HepG2 (cell line): Measurements from ENCODE around the gene AGFG1. TPM values are rescaled to one million over a fixed set of nuclear protein-coding genes. Genes with fewer than 3 reads are reported as not detected.
A peak's percentile ranks its signal among the peaks of the same experiment; 100 is the strongest.

Source experiments
- CEBPB ChIP-seq: IDR thresholded peaks from 2 replicates; pipeline ENCODE4 v1.6.1; 2011; ENCODE audit warnings: low read depth, low read length, improper control_type of control experiment, borderline replicate concordance
- CEBPG ChIP-seq: IDR thresholded peaks from 2 replicates; pipeline ENCODE4 v1.6.1; 2016
- FOXA3 ChIP-seq: IDR thresholded peaks from 2 replicates; pipeline ENCODE4 v1.6.1; 2016; ENCODE audit warnings: missing genetic modification reagents, missing compliant biosample characterization
- HNF4G ChIP-seq, 2 experiments: sonication (generic) in 1 of 2; formaldehyde crosslinking in 1 of 2; IDR thresholded peaks; 2 replicates each; pipeline versions ENCODE4 v1.4.0 to v1.6.1; 2011 to 2020; ENCODE audit warnings: borderline replicate concordance in 2 of 2, low read depth in 2 of 2, mild to moderate bottlenecking in 2 of 2, low read length in 1 of 2, missing genetic modification reagents in 1 of 2, moderate library complexity in 1 of 2
- SP1 ChIP-seq, 2 experiments: fragments of 450-650 bp in 1 of 2; sonication (generic) in 1 of 2; formaldehyde crosslinking in 1 of 2; IDR thresholded peaks; 2 replicates each; pipeline versions ENCODE4 v1.4.0 to v1.6.1; 2016 to 2020; ENCODE audit warnings: missing genetic modification reagents in 1 of 2
- TBP ChIP-seq: sonication (generic); formaldehyde crosslinking; IDR thresholded peaks from 2 replicates; pipeline ENCODE4 v1.5.0; 2020; ENCODE audit warnings: missing genetic modification reagents
- ZNF543 ChIP-seq: sonication (generic); formaldehyde crosslinking; IDR thresholded peaks from 2 replicates; pipeline ENCODE4 v1.4.0; 2020; ENCODE audit warnings: mild to moderate bottlenecking, missing genetic modification reagents
- polyA plus RNA-seq, 8 experiments: library from polyadenylated mRNA; depleted of rRNA in 3 of 8; stranded (reverse) in 7 of 8; unstranded in 1 of 8; fragments of >200 nt; fragmentation: Illumina TruSeq in 4 of 8; extraction: Trizol in 4 of 8; gene quantifications; 2 replicates each; pipeline versions ENCODE4 v1.2.1 to v1.2.3, GENCODE V29; 2011 to 2016; ENCODE audit warnings: low read depth in 4 of 8, missing spikeins in 1 of 8, mixed read lengths in 1 of 8; ENCODE audit not compliant: insufficient read depth in 1 of 8
- total RNA-seq, 5 experiments: library from RNA; depleted of rRNA; stranded (reverse); fragments of >200 nt; fragmentation: Illumina TruSeq; extraction: Trizol; gene quantifications; 2 replicates each; pipeline ENCODE4 v1.2.3, GENCODE V29; 2016; ENCODE audit warnings: low read depth in 1 of 5
- TF ChIP-seq, protein P1 (sequence below): sonication (generic); formaldehyde crosslinking; IDR thresholded peaks from 2 replicates; pipeline ENCODE4 v1.8.0; 2022; ENCODE audit warnings: mild to moderate bottlenecking, missing genetic modification reagents, borderline replicate concordance
- TF ChIP-seq, protein P2 (sequence below): sonication (generic); formaldehyde crosslinking; IDR thresholded peaks from 2 replicates; pipeline ENCODE4 v1.5.0; 2020; ENCODE audit warnings: missing genetic modification reagents, mild to moderate bottlenecking, borderline replicate concordance
- TF ChIP-seq, protein P3 (sequence below): sonication (generic); formaldehyde crosslinking; IDR thresholded peaks from 2 replicates; pipeline ENCODE4 v1.5.1; 2020; ENCODE audit warnings: mild to moderate bottlenecking, missing genetic modification reagents
- TF ChIP-seq, protein P4 (sequence below): sonication (generic); formaldehyde crosslinking; IDR thresholded peaks from 2 replicates; pipeline ENCODE4 v1.4.0; 2020; ENCODE audit warnings: missing genetic modification reagents
- TF ChIP-seq, protein P5 (sequence below): IDR thresholded peaks from 2 replicates; pipeline ENCODE4 v1.6.1; 2016
- TF ChIP-seq, protein P6 (sequence below): sonication (generic); formaldehyde crosslinking; IDR thresholded peaks from 2 replicates; pipeline ENCODE4 v1.4.0; 2020; ENCODE audit warnings: missing genetic modification reagents, borderline replicate concordance
- TF ChIP-seq, protein P7 (sequence below): sonication (generic); formaldehyde crosslinking; IDR thresholded peaks from 2 replicates; pipeline ENCODE4 v1.4.0; 2020; ENCODE audit warnings: mild to moderate bottlenecking, missing genetic modification reagents

AGFG1 gene
- total and polyA plus RNA-seq, 2 of the 13 experiments (the other 11 are each of a cell fraction or from before 2014, with no cell fraction given): 145 to 168 TPM

DNA sequence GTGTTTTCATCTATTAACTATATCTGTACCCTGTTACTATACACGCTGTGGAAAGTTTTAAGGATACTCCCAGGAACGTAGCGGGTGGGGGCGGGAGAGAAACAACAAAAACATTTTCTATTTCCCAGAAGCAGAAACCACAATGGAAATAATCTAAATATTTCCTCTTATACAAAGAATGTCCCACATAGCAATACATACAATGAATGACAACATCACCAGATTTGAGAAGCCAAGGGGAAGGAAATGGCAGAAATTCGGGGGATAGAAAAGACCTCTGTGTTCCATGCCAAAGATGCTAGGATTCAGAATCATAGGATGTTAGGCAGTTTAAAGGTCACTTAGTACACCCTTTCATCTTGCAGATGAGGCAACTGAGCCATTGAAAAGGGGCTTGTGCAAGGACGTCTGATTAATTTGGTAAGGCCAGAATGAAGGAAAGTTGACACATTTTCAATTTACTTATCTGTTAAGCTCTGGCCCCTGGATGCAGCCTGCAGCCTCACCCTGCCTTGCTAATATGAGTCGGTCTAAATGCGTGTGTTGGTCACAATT is 43.1 kb upstream of the AGFG1 start (continued):
- TF ChIP-seq FOXA3 (CRISPR knock-in tag): no peak
- TF ChIP-seq, protein P1, sequence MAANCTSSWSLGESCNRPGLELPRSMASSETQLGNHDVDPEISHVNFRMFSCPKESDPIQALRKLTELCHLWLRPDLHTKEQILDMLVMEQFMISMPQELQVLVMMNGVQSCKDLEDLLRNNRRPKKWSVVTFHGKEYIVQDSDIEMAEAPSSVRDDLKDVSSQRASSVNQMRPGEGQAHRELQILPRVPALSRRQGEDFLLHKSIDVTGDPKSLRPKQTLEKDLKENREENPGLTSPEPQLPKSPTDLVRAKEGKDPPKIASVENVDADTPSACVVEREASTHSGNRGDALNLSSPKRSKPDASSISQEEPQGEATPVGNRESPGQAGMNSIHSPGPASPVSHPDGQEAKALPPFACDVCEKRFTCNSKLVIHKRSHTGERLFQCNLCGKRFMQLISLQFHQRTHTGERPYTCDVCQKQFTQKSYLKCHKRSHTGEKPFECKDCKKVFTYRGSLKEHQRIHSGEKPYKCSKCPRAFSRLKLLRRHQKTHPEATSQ (CRISPR knock-in tag): 0 out of 2 replicates have a peak, but pooled peaks have one; percentile 41
- TF ChIP-seq HNF4G (IDR thresholded peaks at IDR 0.05; ENCODE audit: borderline replicate concordance, low read depth, low read length): peak; percentile 88
- TF ChIP-seq HNF4G (CRISPR knock-in tag; IDR thresholded peaks at IDR 0.05; ENCODE audit: borderline replicate concordance, low read depth): no peak
- TF ChIP-seq, protein P2, sequence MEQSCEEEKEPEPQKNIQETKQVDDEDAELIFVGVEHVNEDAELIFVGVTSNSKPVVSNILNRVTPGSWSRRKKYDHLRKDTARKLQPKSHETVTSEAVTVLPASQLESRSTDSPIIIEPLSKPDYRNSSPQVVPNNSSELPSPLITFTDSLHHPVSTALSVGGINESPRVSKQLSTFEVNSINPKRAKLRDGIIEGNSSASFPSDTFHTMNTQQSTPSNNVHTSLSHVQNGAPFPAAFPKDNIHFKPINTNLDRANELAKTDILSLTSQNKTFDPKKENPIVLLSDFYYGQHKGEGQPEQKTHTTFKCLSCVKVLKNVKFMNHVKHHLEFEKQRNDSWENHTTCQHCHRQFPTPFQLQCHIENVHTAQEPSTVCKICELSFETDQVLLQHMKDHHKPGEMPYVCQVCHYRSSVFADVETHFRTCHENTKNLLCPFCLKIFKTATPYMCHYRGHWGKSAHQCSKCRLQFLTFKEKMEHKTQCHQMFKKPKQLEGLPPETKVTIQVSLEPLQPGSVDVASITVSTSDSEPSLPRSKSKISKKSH (CRISPR knock-in tag): no peak
- no peak for TF ChIP-seq TBP (CRISPR knock-in tag)
- TF ChIP-seq, protein P3, sequence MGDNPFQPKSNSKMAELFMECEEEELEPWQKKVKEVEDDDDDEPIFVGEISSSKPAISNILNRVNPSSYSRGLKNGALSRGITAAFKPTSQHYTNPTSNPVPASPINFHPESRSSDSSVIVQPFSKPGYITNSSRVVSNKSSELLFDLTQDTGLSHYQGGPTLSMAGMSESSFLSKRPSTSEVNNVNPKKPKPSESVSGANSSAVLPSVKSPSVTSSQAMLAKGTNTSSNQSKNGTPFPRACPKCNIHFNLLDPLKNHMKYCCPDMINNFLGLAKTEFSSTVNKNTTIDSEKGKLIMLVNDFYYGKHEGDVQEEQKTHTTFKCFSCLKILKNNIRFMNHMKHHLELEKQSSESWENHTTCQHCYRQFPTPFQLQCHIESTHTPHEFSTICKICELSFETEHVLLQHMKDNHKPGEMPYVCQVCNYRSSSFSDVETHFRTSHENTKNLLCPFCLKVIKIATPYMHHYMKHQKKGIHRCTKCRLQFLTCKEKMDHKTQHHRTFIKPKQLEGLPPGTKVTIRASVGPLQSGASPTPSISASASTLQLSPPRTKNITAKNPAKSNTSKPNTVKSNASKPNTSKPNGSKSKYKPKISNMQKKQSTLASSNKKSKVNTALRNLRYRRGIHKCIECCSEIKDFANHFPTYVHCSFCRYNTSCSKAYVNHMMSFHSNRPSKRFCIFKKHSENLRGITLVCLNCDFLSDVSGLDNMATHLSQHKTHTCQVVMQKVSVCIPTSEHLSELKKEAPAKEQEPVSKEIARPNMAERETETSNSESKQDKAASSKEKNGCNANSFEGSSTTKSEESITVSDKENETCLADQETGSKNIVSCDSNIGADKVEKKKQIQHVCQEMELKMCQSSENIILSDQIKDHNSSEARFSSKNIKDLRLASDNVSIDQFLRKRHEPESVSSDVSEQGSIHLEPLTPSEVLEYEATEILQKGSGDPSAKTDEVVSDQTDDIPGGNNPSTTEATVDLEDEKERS (CRISPR knock-in tag): no peak
- TF ChIP-seq, protein P4, sequence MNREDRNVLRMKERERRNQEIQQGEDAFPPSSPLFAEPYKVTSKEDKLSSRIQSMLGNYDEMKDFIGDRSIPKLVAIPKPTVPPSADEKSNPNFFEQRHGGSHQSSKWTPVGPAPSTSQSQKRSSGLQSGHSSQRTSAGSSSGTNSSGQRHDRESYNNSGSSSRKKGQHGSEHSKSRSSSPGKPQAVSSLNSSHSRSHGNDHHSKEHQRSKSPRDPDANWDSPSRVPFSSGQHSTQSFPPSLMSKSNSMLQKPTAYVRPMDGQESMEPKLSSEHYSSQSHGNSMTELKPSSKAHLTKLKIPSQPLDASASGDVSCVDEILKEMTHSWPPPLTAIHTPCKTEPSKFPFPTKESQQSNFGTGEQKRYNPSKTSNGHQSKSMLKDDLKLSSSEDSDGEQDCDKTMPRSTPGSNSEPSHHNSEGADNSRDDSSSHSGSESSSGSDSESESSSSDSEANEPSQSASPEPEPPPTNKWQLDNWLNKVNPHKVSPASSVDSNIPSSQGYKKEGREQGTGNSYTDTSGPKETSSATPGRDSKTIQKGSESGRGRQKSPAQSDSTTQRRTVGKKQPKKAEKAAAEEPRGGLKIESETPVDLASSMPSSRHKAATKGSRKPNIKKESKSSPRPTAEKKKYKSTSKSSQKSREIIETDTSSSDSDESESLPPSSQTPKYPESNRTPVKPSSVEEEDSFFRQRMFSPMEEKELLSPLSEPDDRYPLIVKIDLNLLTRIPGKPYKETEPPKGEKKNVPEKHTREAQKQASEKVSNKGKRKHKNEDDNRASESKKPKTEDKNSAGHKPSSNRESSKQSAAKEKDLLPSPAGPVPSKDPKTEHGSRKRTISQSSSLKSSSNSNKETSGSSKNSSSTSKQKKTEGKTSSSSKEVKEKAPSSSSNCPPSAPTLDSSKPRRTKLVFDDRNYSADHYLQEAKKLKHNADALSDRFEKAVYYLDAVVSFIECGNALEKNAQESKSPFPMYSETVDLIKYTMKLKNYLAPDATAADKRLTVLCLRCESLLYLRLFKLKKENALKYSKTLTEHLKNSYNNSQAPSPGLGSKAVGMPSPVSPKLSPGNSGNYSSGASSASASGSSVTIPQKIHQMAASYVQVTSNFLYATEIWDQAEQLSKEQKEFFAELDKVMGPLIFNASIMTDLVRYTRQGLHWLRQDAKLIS (CRISPR knock-in tag): no peak
- no peak for TF ChIP-seq ZNF543 (CRISPR knock-in tag)
- TF ChIP-seq SP1 (IDR thresholded peaks at IDR 0.05): no peak
- no peak for TF ChIP-seq SP1 (CRISPR knock-in tag; IDR thresholded peaks at IDR 0.05)
- TF ChIP-seq, protein P5, sequence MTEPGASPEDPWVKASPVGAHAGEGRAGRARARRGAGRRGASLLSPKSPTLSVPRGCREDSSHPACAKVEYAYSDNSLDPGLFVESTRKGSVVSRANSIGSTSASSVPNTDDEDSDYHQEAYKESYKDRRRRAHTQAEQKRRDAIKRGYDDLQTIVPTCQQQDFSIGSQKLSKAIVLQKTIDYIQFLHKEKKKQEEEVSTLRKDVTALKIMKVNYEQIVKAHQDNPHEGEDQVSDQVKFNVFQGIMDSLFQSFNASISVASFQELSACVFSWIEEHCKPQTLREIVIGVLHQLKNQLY: no peak
- TF ChIP-seq, protein P6, sequence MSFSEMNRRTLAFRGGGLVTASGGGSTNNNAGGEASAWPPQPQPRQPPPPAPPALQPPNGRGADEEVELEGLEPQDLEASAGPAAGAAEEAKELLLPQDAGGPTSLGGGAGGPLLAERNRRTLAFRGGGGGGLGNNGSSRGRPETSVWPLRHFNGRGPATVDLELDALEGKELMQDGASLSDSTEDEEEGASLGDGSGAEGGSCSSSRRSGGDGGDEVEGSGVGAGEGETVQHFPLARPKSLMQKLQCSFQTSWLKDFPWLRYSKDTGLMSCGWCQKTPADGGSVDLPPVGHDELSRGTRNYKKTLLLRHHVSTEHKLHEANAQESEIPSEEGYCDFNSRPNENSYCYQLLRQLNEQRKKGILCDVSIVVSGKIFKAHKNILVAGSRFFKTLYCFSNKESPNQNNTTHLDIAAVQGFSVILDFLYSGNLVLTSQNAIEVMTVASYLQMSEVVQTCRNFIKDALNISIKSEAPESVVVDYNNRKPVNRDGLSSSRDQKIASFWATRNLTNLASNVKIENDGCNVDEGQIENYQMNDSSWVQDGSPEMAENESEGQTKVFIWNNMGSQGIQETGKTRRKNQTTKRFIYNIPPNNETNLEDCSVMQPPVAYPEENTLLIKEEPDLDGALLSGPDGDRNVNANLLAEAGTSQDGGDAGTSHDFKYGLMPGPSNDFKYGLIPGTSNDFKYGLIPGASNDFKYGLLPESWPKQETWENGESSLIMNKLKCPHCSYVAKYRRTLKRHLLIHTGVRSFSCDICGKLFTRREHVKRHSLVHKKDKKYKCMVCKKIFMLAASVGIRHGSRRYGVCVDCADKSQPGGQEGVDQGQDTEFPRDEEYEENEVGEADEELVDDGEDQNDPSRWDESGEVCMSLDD (CRISPR knock-in tag): no peak
- TF ChIP-seq, protein P7, sequence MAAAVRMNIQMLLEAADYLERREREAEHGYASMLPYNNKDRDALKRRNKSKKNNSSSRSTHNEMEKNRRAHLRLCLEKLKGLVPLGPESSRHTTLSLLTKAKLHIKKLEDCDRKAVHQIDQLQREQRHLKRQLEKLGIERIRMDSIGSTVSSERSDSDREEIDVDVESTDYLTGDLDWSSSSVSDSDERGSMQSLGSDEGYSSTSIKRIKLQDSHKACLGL: no peak
- peak; percentile 80 for TF ChIP-seq CEBPG (CRISPR knock-in tag)
- peak; percentile 91 for TF ChIP-seq CEBPB
